CD4-positive, alpha-beta T cell treated with Interleukin-15 for 4 hours (primary cell): Measurements from ENCODE around the gene ABCF2.

Source experiments
- DNase-seq: peaks from one replicate; pipeline ENCODE4 v3.0.0-alpha.2; 2020; ENCODE audit warnings: low spot score

Gene ABCF2

DNA sequence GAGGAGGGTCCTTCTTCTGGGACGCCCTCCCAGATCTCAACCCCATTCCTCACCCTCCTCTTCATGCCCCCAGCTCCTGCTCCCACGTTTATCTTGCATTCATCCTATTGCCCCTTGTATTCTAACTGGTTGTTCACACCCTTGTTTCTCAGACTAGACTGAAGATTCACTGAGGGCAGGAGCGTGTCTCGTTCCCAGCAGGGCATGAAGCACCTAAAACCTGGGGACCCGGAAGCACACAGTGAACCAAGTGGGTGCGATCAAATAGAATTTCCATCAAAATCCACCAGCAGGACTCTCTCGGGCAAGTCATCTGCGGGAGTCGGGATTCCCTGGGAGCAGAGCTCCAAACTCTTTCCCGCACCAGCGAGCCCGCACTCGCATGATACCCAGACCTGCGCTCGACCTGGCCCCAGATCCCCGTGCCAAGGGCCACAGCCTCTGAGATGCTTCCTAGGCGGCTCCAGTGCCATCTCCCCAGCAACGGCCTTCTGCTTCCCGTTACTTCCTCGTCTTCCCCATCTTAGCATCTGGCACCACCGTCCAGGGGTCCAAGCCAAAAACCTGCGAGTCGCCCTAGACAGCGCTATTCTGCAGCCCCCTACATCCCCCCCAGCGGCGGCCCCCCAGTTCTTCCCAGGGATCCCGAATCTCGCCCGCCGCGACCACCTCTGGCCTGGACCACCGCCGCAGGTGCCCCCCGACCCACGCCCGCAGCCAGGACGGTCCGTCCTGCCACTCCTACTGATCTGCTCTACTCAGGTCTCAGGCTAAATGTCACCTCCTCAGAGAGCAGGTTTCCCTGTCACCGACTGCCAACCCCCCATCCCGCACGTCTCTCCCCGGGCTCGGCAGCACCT, 53.4 kb downstream of the ABCF2 start:
- no peak for DNase-seq

DNA sequence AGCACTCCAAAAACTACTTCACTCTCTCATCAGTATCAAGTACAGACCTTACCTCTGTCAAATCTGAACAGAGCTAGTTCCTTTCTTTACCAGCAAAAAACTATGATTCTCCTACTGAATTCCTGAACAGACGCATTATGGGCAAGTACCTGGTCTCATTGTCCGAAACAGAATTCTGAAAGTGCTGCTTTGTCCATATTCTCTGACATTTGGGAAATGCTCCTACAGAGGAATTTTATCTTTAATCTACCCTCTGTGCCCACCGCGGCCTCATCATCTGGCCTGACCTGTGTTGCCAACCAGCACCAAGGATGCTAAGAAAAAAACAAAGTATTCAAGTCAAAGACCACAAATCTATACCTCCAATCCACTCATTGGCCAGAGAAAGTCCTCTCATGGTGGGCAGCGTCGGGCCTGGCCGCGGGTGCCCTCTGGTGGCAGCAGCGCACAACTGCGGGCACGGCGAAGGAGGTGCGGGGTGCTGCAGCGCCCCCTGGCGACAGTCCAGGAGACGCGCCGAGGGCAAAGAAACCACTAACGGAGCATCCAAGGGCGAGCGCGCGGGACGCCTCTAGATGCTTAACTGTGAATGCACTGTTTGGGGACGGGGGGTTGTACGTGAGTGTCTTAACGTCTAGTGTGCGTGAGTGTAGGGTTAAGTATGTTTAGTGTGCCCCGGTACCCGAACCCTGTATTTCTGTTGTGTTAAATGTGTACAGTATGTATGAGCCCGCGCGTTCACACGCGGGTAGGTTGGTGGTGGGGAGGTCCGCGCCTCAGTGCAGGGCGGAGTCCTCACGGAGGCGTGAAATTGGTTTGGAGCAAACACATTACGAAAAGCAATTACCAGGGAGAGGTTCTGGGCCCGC, 54.5 kb downstream of the ABCF2 start:
- DNase-seq = peak; percentile 73

DNA sequence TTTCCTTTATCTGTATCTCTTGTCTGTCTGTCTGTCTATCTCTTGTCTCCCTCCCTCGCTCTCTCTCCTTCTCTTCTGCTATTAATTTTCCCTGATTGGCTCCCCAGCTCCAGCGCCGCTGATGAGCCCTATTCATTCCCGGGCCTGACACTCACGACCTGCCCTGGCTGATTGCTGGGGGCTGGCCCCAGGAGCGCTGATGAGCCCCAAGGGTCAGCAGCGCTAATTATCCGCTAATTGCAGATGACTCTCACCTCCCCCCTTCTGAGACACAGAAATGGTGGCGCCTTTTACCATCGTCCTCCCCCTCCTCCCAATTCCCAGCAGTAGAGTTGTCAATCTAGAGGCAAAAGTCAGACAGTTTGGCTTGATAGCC, 58.2 kb downstream of the ABCF2 start:
- no peak for DNase-seq

DNA sequence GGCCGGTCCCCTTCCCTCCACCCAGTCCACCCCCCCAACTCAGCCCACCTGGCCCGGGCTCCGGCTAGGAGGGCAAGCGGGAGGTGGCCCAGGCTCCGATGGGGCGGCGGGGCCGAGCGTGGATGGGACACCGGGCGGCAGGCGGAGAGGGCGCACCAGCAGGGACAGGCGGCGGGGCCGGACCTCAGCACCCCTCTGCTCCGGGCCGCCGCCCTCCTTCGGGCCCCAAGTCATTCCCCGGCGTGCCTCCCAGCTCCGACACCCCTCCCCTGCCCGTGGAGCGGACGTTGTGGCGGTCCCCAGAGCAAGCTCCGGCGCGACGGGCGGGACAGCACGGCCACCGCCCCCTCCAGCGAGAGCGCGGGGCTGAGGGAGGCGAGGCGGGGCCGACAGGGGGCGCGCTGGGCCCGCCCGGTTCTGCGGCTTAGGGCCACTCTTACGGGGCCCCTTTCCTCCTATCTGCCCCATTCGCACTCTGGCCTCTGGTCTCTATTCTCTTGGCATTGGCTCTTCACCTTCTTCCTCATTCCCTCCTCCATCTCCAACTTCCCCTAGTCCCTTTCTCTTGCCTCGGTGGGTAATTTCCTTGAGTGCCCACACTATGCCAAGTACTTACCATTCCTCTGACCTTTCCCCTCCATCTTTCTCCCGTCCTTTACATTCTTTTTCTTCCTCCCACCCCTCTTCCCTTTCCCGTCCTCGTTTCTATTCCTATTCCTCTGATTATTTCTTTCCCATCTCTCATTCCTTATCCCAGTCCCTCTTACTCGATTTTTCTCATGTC, 58.8 kb downstream of the ABCF2 start:
- peak; percentile 51 for DNase-seq

DNA sequence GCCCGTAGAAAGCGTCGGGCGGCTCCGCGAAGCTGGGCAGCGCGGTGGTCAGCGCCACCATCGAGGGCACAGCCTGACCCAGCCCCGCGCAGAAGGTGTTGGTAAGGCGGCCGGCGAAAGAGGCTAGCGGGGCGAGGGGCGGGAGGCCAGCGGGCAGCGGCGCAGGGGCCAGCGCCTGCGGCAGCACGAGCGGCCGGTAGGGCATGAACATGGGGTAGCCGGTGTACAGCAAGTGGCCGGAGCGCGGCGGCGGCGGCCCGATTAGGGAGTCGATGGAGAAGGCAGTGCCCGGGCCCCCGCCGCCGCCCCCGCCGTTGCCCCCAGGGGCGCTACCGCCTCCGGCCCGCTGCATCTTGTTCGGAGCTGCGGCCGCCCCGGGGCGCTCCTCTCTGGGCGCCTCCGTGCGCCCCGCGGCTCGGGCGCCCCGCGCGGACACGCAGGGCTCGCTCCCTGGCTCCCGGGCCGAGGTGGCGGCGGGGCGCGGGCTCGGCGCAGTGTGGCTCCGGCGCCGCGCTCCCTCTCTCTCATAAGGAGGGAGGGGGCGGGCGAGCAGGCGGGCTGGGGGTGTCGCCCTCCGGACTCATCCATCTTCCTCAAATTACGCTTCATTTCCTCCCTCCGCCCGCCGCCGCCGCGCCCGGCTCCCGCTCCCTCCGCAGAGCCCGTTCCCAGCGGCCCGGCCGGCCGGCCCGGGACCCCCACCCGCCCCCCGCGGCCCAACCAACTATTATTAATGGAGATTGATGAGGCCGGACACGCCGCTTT, 59.6 kb downstream of the ABCF2 start, which contains the start of gene GBX1:
Gene GBX1, minus strand, starts transcription at position 498 of the 765 bp plus-strand sequence. Its CDS starts 146 bp downstream, at position 352.
- DNase-seq = no peak

DNA sequence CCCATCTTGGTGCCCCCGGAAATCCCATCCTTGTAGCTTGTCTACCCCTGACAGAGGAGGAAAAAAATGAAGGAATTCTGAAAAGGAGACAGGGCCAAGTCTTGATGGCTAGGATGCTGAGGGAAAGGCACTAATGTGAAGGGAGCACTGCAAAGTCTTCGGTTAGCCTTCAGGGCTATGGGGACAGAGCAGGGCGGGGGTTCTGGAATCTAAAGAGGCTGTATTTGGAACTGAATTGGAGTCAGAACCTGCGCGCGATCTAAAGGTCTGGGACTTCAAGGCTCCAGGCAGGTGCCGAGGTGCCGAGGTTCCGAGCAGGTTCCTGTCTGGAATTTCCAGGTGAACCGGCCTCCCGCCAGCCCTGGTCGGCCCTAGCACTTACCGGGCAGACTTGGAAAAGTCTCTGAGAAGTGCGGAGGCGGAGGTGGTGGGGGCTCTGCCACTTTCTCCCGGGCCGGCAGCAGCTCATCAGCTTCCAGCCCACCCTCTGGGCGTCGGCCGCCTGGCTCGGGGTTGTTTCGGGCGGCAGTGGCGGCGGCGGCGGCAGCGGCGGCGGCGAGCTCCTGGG, 60.3 kb downstream of the ABCF2 start:
- DNase-seq = no peak
